Activated effector memory CD4-positive, alpha-beta T cell treated with Interleukin-2 at 50 U/mL for 16 hours (primary cell): ENCODE results near the gene LIPC.
A peak's percentile ranks its signal among the peaks of the same experiment; 100 is the strongest.

Source experiments
- DNase-seq: peaks from one replicate; pipeline ENCODE4 v3.0.0-alpha.2; 2020

Gene LIPC

DNA sequence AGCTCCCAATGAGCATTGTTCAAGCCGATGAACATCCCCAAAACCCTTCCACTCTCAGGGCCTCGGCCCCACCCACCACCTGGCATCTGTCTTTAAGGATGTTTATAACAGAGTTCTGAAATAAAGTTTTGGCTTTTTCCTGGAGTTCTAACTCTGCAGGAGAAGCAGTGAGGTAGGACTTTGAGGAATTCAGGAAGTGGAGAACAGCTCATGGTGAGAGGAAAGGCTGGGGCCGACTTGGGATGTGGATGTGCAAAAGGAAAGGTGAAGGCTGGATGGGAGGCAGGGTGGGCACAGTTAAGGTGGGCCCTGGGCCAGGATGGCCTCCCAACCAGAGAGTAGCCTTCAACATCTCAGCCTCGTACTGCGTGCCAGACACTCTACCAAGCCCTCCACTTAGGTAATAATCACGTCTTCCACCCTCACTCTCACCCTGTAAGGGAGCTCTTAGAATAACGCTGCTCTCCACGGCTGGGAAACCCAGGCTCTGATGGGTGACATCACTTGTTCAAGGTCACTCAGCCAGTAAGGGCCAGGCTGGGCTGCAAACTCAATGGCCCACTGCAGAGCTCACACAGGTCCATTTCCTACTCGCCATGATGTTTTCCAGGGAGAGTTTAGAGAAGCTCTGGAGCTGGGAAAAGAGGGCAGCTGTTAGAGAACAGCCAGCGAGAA lies 28.5 kb downstream of the LIPC start:
- DNase-seq, result no peak

GRCh38 chr15:58460872-58461271 lies 29.1 kb downstream of the LIPC start:
- DNase-seq, result no peak

GRCh38 chr15:58462547-58462946 lies 30.8 kb downstream of the LIPC start:
- DNase-seq, result no peak

DNA sequence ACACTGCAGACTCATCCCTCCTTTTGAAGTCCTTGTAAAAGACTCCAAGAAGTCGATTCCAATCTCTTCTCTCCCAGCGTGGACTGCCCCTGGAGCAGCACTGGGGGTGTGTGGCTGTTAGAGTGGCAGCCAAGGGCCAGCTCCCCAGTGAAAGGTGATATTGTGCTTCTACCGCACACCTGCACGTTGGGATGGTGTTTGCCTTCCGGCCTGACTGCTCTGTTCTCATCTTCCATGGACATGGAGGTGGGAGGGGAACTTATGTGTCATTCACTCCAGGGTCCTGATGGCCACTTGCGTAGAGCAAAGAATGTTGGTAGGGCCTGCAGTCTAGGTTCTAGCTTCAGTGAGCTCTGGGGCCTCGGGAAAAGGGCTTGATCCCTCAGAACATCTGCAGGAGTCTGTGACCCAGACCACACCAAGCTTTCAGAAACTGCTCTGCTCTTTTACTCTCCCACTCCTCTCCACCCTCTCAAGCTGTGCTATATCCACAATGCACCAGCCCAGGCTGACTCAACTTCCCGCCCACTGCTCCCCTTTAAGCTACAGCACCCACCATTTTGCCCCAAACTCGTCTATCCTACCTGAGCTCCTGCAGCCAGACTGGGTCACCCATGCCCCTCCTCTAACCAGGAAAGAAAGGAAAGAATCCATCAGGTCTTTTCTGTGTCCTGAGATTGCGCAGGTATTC lies 31.3 kb downstream of the LIPC start:
- DNase-seq, result no peak

- no peak for DNase-seq
Observed at GRCh38 chr15:58463815-58464650, 32.2 kb downstream of the LIPC start.

DNA sequence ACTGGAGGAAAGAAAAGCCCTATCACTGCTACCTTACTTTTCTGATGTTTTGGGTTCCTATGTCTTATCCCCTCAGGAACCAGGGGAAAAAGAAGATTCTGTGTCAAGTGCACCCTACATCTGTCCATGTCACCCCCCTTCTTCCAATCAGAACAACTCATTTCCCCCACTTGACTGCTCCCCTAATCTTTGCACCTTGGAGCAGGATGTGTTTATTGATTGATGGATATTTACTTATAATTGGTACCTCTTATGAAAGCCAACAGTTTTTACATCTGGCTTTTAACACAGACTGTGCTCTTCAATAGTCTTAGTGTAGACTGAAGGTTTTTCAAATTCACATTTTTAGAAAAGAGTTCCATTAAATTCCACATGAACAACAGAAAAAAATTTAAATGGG lies 33.3 kb downstream of the LIPC start:
- DNase-seq, result no peak

DNA sequence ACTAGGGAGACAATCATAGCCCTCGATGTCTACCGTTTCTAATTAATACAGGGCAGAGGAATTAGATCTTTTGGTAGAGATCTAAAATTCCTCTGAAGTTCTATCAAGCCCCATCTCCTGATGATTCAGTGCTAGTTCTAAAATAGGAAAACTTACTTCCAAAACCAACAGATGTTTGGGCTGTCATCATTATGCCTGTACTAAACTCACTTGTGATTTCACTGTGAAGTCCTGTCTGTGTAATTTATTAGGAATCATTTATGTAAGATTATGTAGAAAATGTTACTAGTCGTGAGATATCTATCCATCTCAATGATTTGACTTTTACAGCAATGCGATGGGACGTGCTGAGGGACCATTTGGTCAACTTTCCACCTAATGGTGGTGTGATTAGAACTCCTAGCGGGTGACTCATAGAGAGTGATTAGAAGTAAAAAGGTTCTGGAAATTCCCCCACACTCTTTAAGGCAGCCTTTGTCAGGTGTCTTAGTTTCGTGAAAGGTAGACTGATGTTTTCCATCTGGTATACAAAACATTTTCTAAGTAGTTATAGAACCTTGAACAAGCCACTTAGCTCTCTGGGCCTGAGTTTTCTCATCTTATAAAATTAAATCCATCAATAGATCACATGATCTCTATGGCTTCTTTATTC lies 34.2 kb downstream of the LIPC start:
- DNase-seq, result no peak

- no peak for DNase-seq
Observed at GRCh38 chr15:58466566-58466965, 34.8 kb downstream of the LIPC start.

- DNase-seq, result no peak
Observed at GRCh38 chr15:58467121-58467721, 35.4 kb downstream of the LIPC start.

DNA sequence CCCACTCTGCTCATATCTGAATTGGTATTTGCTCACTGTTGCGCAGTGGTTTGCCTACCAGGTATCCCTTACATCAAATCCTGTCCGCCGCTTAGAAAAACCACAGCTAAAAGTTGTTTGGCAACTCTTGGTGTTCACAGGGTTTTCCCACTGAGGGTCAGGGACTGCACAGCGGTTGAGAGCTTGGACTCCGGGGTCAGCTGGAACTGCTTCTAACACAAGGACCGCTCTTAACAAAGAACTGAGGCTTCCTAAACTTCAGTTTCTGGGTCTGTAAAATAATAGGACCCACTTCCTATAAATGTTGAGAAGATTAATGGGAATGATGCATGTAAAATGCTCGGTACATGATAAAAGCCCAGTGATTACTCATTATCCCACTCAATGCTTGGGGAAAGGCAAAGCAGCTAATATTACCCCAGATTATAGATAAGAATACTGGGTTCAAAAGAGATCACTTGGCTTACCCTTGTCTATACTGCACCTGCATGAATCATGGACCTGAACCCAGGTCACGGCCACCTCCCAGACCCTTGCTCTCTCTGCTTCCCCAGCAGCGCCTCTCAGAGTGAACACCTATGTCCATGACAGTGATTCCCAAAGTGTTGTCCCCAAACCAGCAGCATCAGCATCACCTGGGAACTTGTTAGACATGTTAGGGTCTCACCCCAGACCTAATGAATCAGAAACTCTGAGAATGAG lies 36.1 kb downstream of the LIPC start:
- no peak for DNase-seq

DNA sequence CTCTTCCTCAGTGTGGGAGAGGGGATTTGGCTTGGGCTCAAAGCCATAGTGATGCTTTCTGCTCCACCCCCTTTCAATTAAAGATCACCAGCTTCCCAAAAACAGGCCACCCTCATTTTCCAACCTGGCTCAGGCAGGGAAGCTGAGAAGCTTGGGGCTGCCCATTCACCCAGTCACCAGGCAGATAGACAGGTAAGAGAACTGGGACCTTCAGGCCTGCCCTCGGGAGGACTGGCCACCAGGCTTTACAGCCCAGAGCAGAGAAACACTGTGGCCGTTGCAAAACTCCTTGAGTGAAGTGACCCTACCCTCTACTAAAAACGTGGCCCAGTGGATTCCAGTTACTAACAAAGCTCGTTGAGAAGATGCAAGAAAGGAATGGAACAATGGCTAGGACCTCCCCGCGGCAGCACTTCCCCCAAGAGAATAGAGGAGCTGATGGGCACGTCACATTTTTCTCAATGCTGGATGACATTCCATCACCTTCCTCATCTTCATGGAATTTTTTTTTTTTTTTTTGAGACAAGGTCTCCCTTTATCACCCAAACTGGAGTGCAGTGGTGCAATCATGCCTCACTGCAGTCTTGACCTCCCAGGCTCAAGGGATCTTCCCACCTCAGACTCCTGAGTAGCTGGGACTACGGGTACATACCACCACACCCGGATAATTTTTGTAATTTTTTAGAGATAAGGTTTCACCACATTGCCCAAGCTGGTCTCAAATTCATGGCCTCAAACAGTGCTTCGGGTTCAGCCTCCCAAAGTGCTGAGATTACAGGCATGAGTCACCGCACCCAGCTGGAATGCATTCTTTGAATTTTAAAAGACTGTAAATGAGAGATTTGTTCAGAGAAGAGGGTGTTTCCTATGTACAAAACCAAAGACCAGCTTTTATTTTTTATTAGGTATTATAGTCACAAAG lies 37.9 kb downstream of the LIPC start:
- no peak for DNase-seq

DNA sequence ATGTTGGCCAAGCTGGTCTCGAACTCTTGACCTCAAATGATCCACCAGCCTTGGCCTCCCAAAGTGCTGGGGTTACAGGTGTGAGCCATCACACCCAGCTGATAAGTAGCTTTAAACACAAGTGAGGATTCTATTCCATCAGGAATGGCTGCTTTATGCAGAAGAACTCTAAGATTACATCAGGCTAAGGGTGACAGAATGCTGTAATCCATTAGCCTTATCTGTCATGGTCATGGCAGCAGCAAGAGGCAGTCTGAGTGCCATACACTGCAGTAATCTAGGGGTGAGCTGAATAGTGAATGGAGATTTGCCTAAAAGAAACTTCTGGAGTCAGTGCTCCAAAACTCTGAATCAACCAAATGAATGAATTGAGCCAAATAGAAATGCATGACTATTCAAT lies 39.6 kb downstream of the LIPC start:
- DNase-seq, result no peak

DNA sequence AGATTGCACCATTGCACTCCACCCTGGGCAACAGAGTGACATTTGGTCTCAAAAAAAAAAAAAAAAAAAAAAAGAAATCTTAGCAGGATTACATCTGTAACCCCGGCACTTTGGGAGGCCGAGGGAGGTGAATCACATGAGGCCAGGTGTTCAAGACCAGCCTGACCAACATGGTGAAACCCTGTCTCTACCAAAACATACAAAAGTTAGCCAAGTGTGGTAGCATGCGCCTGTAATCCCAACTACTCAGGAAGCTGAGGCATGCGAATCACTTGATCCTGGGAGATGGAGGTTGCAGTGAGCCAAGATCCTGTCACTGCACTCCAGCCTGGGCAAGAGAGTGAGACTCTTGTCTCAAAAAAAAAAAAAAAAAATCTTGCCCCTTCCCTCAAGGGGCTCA lies 40.4 kb downstream of the LIPC start:
- DNase-seq, result no peak

GRCh38 chr15:58472821-58473581 lies 41.2 kb downstream of the LIPC start:
- DNase-seq, result peak; percentile 14

GRCh38 chr15:58473724-58474123 lies 41.9 kb downstream of the LIPC start:
- no peak for DNase-seq

GRCh38 chr15:58474741-58475323 lies 43.0 kb downstream of the LIPC start:
- DNase-seq, result no peak

DNA sequence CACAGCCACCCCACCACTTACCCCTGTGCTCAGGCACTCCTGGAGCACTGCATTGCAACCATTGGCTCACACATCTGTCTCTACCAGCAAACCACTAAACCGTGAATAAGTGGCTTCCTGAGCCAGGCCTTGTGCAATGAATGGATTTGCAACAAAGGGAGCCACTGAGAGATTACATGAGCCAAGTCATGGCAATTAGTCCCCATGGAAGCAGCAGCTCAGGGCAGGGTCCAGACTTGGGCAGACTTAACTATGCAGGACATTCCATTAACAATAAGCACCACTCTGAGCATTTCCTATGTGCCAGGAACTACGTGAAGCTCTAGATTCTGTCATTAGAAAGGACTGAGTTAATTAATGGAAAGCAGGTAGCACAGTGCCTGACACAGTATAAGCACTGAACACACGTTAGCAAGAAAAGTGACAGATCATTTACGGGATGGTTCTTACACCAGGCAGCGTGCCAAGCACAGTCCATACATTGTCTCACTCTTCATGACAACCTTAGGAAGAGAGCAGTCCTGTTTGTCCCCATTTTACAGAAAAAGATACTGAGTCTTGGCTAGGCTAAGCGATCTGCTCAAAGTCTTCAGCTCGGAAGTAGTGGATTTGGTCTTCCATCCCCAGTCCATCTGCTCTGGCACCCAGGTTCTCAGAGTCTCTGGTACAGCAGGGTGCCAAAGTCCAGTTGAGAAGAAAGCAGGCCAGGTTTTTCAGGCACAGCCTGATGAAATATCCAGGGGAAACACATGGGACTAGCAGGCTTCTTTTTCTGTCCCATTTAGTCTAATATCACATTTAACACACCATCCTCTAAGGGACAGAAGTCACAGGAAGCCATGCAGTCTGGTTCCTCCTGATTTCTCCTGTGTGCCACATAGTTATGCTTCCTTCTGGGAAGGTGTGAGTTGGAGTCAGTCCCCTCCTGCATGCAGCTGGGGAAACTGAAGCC lies 44.1 kb downstream of the LIPC start:
- no peak for DNase-seq

GRCh38 chr15:58476525-58477162 lies 44.9 kb downstream of the LIPC start:
- no peak for DNase-seq
